ENCODE data around the gene PHRF1. TPM values are rescaled to one million over a fixed set of nuclear protein-coding genes. Genes with fewer than 3 reads are reported as not detected.

The PHRF1 gene
- total RNA-seq, 4 donors from 2014 or later, result 18.3 to 31.0 (median 19.3) TPM

- TF ChIP-seq CTCF (IDR thresholded peaks at IDR 0.05), result peak in 3 of 6 experiments; percentile 6 to 37 (median 8)
- no peak for TF ChIP-seq POLR2A (IDR thresholded peaks at IDR 0.05)
Observed at GRCh38 chr11:555227-555779, 21.0 kb upstream of the PHRF1 start.

GRCh38 chr11:555780-556661, 20.2 kb upstream of the PHRF1 start:
- H3K27me3 ChIP-seq, result no peaks in the 10 kb centered on the region
- H3K36me3 ChIP-seq, result no peaks in the 10 kb centered on the region
- H3K4me1 ChIP-seq, result peaks cover 20 to 33% of the 10 kb centered on the region in 2 donors
- no peak overlapping the region for H3K27ac ChIP-seq
- H3K4me3 ChIP-seq (replicated peaks in 1 of 3), result peak overlapping the region in 1 of 3 donors; percentile 37
- intact Hi-C loops (cut with DNase I), result no loop called here
- no peaks in the 10 kb centered on the region for H3K9me3 ChIP-seq
- WGBS, 2 donors, result 33 to 36% methylated on average over 3 to 4 of the region's 104 CpGs
- DNase-seq, result peak; percentile 39 to 40
- TF ChIP-seq CTCF (IDR thresholded peaks at IDR 0.05) (no peak), POLR2A (IDR thresholded peaks at IDR 0.05) (no peak)

More at GRCh38 chr11:555227-555779, 21.0 kb upstream of the PHRF1 start:
- no peaks in the 10 kb centered on the region for H3K27me3 ChIP-seq
- H3K27ac ChIP-seq, result no peak overlapping the region
- intact Hi-C loops (cut with DNase I), result no loop called here
- 0 to 4% methylated on average over 5 to 14 of the region's 57 CpGs for WGBS, 2 donors
- peak overlapping the region in 2 of 3 donors; percentile 25 to 37 for H3K4me3 ChIP-seq (replicated peaks in 1 of 3)
- H3K4me1 ChIP-seq, result peaks cover 18 to 32% of the 10 kb centered on the region in 2 donors
- H3K9me3 ChIP-seq, result no peaks in the 10 kb centered on the region
- no peaks in the 10 kb centered on the region for H3K36me3 ChIP-seq
- DNase-seq, result peak in 1 of 2 donors; percentile 28

GRCh38 chr11:556662-557256, 19.5 kb upstream of the PHRF1 start:
- intact Hi-C loops (cut with DNase I), result no loop called here

GRCh38 chr11:557328-558132, 18.7 kb upstream of the PHRF1 start:
- no peak for DNase-seq
- H3K9me3 ChIP-seq, result no peaks in the 10 kb centered on the region
- peaks cover 26 to 42% of the 10 kb centered on the region in 2 donors for H3K4me1 ChIP-seq
- H3K27ac ChIP-seq, result no peak overlapping the region
- intact Hi-C loops (cut with DNase I), result no loop called here
- TF ChIP-seq POLR2A (IDR thresholded peaks at IDR 0.05), result no peak
- no peak for TF ChIP-seq CTCF (IDR thresholded peaks at IDR 0.05)
- H3K36me3 ChIP-seq, result no peaks in the 10 kb centered on the region
- WGBS, 2 donors, result 91 to 92% methylated on average over 13 to 16 of the region's 24 CpGs
- no peaks in the 10 kb centered on the region for H3K27me3 ChIP-seq
- no peak overlapping the region for H3K4me3 ChIP-seq (replicated peaks in 1 of 3)

More at GRCh38 chr11:556662-557256, 19.5 kb upstream of the PHRF1 start:
- Histone ChIP-seq H3K4me1 (peaks cover 25 to 38% of the 10 kb centered on the region in 2 donors), H3K36me3 (no peaks in the 10 kb centered on the region), H3K4me3 (replicated peaks in 1 of 3) (no peak overlapping the region), H3K27ac (no peak overlapping the region), H3K9me3 (no peaks in the 10 kb centered on the region), H3K27me3 (no peaks in the 10 kb centered on the region)
- TF ChIP-seq CTCF (IDR thresholded peaks at IDR 0.05), result no peak
- no peak for TF ChIP-seq POLR2A (IDR thresholded peaks at IDR 0.05)
- DNase-seq, result no peak
- WGBS, 2 donors, result 78 to 93% methylated on average over 10 to 11 of the region's 22 CpGs
